Stomach (tissue), 4 donors: Measurements from ENCODE around the gene ZNF284.
"Not testable (repeated sequence)": the region's sequence is repeated elsewhere in the genome, so short reads cannot be mapped to it uniquely, and the experiment has no call there.

Experiments used
- EP300 ChIP-seq: sonication (generic); formaldehyde crosslinking; IDR thresholded peaks from one replicate; pipeline ENCODE4 v1.6.1; 2017; ENCODE audit warnings: antibody characterized with exemption
- POLR2A ChIP-seq, 4 donors: fragments of 450-650 bp; IDR thresholded peaks; one replicate each; pipeline ENCODE4 v1.6.1; 2016; ENCODE audit warnings: antibody characterized with exemption in 4 of 4, control low read depth in 2 of 4, mild to moderate bottlenecking in 1 of 4, moderate library complexity in 1 of 4
- POLR2AphosphoS5 ChIP-seq, 3 donors: sonication (generic); formaldehyde crosslinking; IDR thresholded peaks; one replicate each; pipeline ENCODE4 v1.6.1; 2016; ENCODE audit warnings: antibody characterized with exemption in 3 of 3
- TF ChIP-seq, protein P1 (sequence below), 7 experiments: fragments of 450-650 bp in 4 of 7; fragments of 200-600 bp in 3 of 7; sonication (generic) in 3 of 7; IDR thresholded peaks; one replicate each; pipeline ENCODE4 v1.5.1; 2016 to 2019; ENCODE audit warnings: antibody characterized with exemption in 7 of 7, control low read depth in 2 of 7, mild to moderate bottlenecking in 1 of 7

DNA sequence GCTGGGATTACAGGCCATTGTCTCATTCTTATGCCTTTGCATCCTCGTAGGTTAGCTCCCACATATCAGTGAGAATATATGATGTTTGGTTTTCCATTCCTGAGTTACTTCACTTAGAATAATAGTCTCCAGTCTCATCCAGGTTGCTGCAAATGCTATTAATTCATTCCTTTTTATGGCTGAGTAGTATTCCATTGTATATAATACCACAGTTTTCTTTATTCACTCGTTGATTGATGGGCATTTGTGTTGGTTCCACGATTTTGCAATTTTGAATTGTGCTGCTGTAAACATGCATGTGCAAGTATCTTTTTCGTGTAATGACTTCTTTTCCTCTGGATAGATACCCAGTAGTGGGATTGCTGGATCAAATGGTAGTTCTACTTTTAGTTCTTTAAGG lies 49.2 kb downstream of the ZNF284 start:
- TF ChIP-seq, protein P1, sequence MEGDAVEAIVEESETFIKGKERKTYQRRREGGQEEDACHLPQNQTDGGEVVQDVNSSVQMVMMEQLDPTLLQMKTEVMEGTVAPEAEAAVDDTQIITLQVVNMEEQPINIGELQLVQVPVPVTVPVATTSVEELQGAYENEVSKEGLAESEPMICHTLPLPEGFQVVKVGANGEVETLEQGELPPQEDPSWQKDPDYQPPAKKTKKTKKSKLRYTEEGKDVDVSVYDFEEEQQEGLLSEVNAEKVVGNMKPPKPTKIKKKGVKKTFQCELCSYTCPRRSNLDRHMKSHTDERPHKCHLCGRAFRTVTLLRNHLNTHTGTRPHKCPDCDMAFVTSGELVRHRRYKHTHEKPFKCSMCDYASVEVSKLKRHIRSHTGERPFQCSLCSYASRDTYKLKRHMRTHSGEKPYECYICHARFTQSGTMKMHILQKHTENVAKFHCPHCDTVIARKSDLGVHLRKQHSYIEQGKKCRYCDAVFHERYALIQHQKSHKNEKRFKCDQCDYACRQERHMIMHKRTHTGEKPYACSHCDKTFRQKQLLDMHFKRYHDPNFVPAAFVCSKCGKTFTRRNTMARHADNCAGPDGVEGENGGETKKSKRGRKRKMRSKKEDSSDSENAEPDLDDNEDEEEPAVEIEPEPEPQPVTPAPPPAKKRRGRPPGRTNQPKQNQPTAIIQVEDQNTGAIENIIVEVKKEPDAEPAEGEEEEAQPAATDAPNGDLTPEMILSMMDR (IDR thresholded peaks at IDR 0.05) = not testable (repeated sequence)
- TF ChIP-seq POLR2A (IDR thresholded peaks at IDR 0.05); EP300; POLR2AphosphoS5 (IDR thresholded peaks at IDR 0.05): not testable (repeated sequence)
